Glomerular visceral epithelial cell (primary cell): Measurements from ENCODE around the gene FAM163A.
"Not testable (repeated sequence)": the region's sequence is repeated elsewhere in the genome, so short reads cannot be mapped to it uniquely, and the experiment has no call there.

ENCODE experiments used
- DNase-seq: peaks from one replicate; pipeline ENCODE4 v3.0.0-alpha.2; 2016; ENCODE audit errors: extremely low spot score

FAM163A gene

GRCh38 chr1:179816196-179816960 lies 73.3 kb downstream of the FAM163A start:
- peak; percentile 76 for DNase-seq

GRCh38 chr1:179817056-179817455 lies 74.0 kb downstream of the FAM163A start:
- no peak for DNase-seq

- DNase-seq = no peak
Observed at GRCh38 chr1:179817789-179818188, 74.7 kb downstream of the FAM163A start.

- DNase-seq = no peak
Observed at GRCh38 chr1:179818260-179818659, 75.2 kb downstream of the FAM163A start.

GRCh38 chr1:179818743-179819173 lies 75.7 kb downstream of the FAM163A start:
- DNase-seq = no peak

GRCh38 chr1:179820226-179820970 lies 77.3 kb downstream of the FAM163A start:
- no peak for DNase-seq

GRCh38 chr1:179821524-179821923 lies 78.4 kb downstream of the FAM163A start:
- no peak for DNase-seq

GRCh38 chr1:179822065-179822464 lies 79.0 kb downstream of the FAM163A start:
- DNase-seq = no peak

GRCh38 chr1:179823693-179824092 lies 80.6 kb downstream of the FAM163A start:
- DNase-seq = no peak

- no peak for DNase-seq
Observed at GRCh38 chr1:179824265-179824664, 81.2 kb downstream of the FAM163A start.

- no peak for DNase-seq
Observed at GRCh38 chr1:179825206-179825605, 82.1 kb downstream of the FAM163A start.

- no peak for DNase-seq
Observed at GRCh38 chr1:179825798-179826460, 82.8 kb downstream of the FAM163A start.

GRCh38 chr1:179826626-179827280 lies 83.7 kb downstream of the FAM163A start:
- no peak for DNase-seq

- no peak for DNase-seq
Observed at GRCh38 chr1:179828554-179829110, 85.5 kb downstream of the FAM163A start.

GRCh38 chr1:179831225-179831624 lies 88.1 kb downstream of the FAM163A start:
- DNase-seq = no peak

GRCh38 chr1:179831852-179832699 lies 89.0 kb downstream of the FAM163A start:
- peak; percentile 70 for DNase-seq

GRCh38 chr1:179836686-179837445 lies 93.8 kb downstream of the FAM163A start:
- not testable (repeated sequence) for DNase-seq

- no peak for DNase-seq
Observed at GRCh38 chr1:179840107-179840506, 97.0 kb downstream of the FAM163A start.

- DNase-seq = no peak
Observed at GRCh38 chr1:179848233-179848632, 105.1 kb downstream of the FAM163A start.

GRCh38 chr1:179853102-179853501 lies 110.0 kb downstream of the FAM163A start:
- DNase-seq = no peak
